NB4 (cell line): ENCODE measurements around the gene STARD6.

Source experiments
- DNase-seq: peaks from one replicate; pipeline ENCODE4 v3.0.0; 2010; ENCODE audit warnings: low read depth
- H3K4me3 ChIP-seq: one replicate; pipeline ENCODE4 v1.5.1; 2011; ENCODE audit warnings: mild to moderate bottlenecking, low read depth, low read length, moderate library complexity
- CTCF ChIP-seq: IDR thresholded peaks from one replicate; pipeline ENCODE4 v1.5.1; 2012; ENCODE audit warnings: low read depth, low read length
- MAX ChIP-seq: IDR thresholded peaks from 2 replicates; pipeline ENCODE4 v1.6.1; 2011; ENCODE audit warnings: low read depth, low read length
- MYC ChIP-seq: IDR thresholded peaks from 2 replicates; pipeline ENCODE4 v1.6.1; 2011; ENCODE audit warnings: low read depth, low read length
- POLR2A ChIP-seq: IDR thresholded peaks from 2 replicates; pipeline ENCODE4 v1.6.1; 2011; ENCODE audit warnings: mild to moderate bottlenecking; ENCODE audit not compliant: insufficient read length; ENCODE audit errors: extremely low read depth

The STARD6 gene

GRCh38 chr18:54358495-54359040 is 910 bp upstream of the STARD6 start:
- TF ChIP-seq MAX (no peak), CTCF (no peak), MYC (no peak), POLR2A (no peak)
- DNase-seq: no peak
- H3K4me3 ChIP-seq: peak overlapping the region; percentile 77

GRCh38 chr18:54357082-54357659 is 487 bp downstream of the STARD6 start:
- TF ChIP-seq CTCF: no peak
- TF ChIP-seq MYC: no peak
- TF ChIP-seq MAX: no peak
- TF ChIP-seq POLR2A: no peak
- H3K4me3 ChIP-seq: peak overlapping the region; percentile 77
- DNase-seq: no peak

- H3K4me3 ChIP-seq: no peak overlapping the region
- no peak for TF ChIP-seq POLR2A
- TF ChIP-seq MYC: no peak
- TF ChIP-seq MAX: no peak
- no peak for TF ChIP-seq CTCF
- DNase-seq: no peak
Measured at GRCh38 chr18:54351186-54351585, 6.5 kb downstream of the STARD6 start.

- H3K4me3 ChIP-seq: no peak overlapping the region
- DNase-seq: no peak
- TF ChIP-seq MAX (no peak), MYC (no peak), CTCF (no peak), POLR2A (no peak)
Measured at GRCh38 chr18:54338230-54338629, 19.4 kb downstream of the STARD6 start.

GRCh38 chr18:54335638-54336173 is 22.0 kb downstream of the STARD6 start:
- no peak for TF ChIP-seq MYC
- TF ChIP-seq MAX: no peak
- TF ChIP-seq CTCF: no peak
- TF ChIP-seq POLR2A: no peak
- no peak for DNase-seq
- no peak overlapping the region for H3K4me3 ChIP-seq
